ENCODE measurements around the gene CFAP251.

DNA sequence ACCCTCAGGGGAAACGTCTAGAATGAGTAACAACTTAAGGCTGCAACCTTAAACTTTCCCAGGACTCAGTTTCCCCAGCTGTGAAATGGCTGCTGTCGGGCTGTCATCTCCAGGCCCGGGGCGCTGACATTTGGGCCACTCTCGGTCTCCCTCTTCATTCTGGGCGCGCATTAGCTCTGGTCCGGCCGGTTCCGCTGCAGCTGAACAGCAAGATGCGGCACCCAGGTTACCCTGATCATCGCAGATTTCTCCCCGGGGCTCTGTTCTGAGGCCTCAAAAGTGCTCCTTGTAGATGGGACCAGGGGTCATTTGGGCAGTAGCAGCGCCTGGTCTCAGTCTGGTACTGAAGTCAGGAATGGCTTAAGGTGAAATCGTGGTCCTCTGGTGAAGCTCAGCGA, 102.4 kb downstream of the CFAP251 start:
- TF ChIP-seq, protein P1, sequence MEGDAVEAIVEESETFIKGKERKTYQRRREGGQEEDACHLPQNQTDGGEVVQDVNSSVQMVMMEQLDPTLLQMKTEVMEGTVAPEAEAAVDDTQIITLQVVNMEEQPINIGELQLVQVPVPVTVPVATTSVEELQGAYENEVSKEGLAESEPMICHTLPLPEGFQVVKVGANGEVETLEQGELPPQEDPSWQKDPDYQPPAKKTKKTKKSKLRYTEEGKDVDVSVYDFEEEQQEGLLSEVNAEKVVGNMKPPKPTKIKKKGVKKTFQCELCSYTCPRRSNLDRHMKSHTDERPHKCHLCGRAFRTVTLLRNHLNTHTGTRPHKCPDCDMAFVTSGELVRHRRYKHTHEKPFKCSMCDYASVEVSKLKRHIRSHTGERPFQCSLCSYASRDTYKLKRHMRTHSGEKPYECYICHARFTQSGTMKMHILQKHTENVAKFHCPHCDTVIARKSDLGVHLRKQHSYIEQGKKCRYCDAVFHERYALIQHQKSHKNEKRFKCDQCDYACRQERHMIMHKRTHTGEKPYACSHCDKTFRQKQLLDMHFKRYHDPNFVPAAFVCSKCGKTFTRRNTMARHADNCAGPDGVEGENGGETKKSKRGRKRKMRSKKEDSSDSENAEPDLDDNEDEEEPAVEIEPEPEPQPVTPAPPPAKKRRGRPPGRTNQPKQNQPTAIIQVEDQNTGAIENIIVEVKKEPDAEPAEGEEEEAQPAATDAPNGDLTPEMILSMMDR (IDR thresholded peaks at IDR 0.05): no peak
- TF ChIP-seq POLR2A (IDR thresholded peaks at IDR 0.05): no peak
